HG03439 (cell line): ENCODE results near the gene PIP4K2C.

Experiments
- ATAC-seq: cut with Tn5 transposase; IDR thresholded peaks from one replicate; pipeline ENCODE4 v1.9.1; 2021; ENCODE audit warnings: mild to moderate bottlenecking, moderate library complexity; ENCODE audit not compliant: unreplicated experiment

The PIP4K2C gene

GRCh38 chr12:57590864-57591781 is at the start of gene PIP4K2C:
Gene PIP4K2C (plus strand): TSS chr12:57591192. CDS start chr12:57591290, 98 bp downstream.
- peak; percentile 91 for ATAC-seq

- no peak for ATAC-seq
These were observed 49.3 kb upstream of the PIP4K2C start for GRCh38 chr12:57541717-57542116.

GRCh38 chr12:57543581-57543980 is 47.4 kb upstream of the PIP4K2C start:
- ATAC-seq = no peak

DNA sequence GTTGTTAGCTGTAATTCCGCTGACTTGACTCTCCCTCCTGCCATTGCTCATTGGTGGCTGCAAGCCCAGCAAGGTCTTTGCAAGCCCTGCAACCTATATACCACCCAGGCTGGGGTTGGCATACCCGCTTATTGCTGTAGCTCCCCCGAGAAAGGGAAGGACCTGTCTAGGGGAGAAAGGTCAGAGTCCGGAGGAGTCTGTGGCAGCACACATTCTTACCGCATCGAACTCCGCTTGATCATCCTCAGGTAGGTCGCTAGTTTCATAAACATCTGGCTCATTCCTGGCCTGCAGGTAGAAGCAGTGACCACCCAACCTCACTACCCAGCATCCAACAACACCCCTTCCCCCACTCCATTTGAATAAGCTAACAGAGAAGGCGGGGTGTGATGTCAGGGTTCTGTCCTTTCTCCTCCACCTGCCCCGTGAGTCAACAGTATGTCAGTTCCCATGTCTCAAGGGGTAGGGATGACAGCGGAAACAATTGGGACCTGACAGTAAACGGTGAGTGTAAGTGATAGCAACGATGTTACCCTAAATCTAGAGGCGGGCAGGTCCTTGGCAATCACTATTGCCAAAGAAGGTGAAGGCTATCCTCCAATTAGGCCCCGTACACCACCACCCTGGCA is 45.1 kb upstream of the PIP4K2C start:
- ATAC-seq = no peak

- ATAC-seq = peak; percentile 98
These were observed 44.3 kb upstream of the PIP4K2C start, which contains the start of gene DCTN2 for GRCh38 chr12:57546438-57547287. Gene DCTN2 (minus strand): TSS chr12:57547192. CDS start chr12:57547063, 129 bp downstream.

GRCh38 chr12:57547288-57548012 is 43.5 kb upstream of the PIP4K2C start:
- no peak for ATAC-seq

DNA sequence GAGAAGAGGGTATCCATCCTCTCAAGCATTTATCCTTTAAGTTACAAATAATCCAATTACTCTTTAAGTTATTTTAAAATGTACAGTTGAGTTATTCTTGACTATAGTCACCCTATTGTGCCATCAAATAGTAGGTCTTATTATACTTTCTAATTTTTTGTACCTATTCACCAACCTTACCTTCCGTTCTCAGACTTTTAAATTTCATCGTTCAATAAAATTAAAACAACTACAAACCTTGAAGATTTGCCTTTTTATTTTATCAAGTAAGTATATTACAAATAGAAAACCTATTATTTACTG is 43.0 kb upstream of the PIP4K2C start:
- no peak for ATAC-seq

GRCh38 chr12:57548488-57548887 is 42.5 kb upstream of the PIP4K2C start:
- ATAC-seq = no peak

DNA sequence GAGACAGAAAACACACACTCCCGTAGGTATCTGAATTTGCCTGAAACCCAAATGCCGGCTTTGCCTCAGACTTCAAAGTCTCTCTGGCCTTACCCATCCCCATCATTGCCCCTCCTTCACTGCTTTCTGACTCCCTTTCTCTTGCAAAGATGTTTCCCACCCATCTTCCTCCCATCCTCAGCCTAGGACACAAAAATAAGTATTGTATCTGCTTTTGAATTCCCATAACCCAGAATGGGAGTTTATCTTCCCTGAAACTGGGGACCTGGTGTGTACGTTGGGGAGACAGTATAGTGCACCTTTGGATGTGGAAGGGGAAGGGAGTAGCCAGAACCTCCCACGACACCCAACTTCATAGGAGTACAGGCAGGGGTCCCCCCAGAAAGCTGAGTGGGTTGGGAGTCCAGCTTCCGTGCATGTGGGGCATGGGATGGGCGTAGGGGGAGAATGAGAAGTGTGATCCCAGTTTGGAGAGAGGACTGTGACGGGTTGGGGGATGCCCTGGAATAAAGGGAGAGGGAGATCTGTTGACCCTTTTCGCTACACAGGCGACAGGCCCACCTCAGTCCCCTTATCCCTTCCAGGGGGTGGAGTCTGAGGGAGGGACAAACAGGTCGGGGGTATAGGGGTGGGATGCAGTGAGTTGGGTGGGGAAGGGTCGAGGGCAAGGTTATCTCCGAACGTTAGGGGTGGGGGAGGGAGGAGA is 41.6 kb upstream of the PIP4K2C start:
- ATAC-seq = no peak

DNA sequence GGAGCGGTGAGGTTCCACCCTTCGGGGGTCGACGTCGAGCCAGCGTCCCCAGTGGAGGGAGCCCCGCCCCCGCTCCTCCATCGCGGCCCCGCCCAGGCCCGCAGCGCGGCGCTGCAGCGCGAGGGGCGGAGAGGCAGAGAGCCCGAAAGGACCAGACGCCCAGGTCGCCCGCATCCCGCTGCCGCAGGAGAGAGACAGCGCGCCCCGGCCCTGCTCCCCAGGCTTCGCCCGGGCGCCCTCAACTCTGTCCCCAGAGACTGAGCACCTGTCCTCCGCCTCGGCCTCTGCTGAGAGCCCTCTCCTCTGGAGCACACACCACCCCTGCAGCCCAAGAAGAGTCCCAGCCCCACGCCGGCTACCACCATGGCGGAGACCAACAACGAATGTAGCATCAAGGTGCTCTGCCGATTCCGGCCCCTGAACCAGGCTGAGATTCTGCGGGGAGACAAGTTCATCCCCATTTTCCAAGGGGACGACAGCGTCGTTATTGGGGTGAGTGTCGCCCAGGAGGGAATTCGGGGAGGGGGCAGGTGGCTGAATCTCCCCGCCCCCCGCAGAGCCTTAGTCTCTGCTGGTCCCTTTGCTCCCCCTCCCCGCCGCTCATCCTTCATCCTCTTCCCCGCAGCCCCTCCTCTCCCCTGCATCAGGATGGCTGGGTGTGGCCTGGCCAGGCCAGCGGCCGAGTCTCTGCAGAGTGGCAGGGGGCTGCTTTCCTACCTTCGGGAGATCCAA is 40.9 kb upstream of the PIP4K2C start, which contains the start of gene KIF5A:
KIF5A (plus strand) TSS at position 136 of the 732 bp plus-strand sequence; CDS start at position 364, 228 bp downstream.
- ATAC-seq = no peak

DNA sequence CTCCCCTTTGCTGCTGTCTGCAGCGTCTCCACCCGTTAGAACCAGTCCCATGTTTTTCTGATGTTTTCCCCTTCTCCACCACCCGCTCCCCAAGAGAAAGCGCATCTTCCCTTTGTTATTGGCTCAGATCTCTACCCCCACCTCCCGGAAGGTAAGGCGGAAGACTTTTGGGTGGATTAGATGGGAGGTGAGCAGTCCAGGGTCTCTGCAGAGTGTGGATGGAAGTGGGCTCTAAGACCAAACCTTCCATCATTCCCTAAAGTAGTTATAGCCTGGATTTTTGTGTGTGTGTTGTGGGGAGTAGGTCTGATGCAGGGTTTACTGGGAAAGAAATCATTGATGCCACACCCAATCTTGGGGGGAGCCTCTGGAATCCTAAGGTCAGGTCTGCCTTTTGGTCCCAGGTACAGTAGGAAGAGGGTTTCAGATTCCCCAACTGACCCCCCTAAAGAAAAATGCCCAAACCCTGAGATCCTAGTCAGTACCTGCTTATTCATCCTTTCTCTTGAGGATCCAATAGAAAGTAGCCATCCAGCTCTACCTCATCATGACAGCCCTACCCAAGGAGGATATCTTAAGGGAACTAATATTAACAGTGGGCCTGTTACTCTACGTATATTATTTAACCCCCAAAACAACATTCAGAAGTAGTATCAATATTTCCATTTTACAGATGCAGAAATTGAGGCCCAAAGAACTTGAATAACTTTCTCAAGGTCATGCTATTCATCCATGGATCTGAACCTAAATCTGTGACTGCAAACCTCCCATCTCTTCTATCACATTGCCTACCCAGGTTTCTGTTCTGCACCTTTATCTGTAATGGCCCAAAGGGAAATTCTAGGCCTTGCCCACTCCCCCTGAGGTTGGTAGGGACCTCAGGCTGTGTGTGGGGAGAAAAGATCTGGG is 40.1 kb upstream of the PIP4K2C start:
- ATAC-seq = no peak

- ATAC-seq = no peak
These were observed 39.2 kb upstream of the PIP4K2C start for GRCh38 chr12:57551637-57552305.

GRCh38 chr12:57552306-57552651 is 38.7 kb upstream of the PIP4K2C start:
- no peak for ATAC-seq

- no peak for ATAC-seq
These were observed 38.1 kb upstream of the PIP4K2C start for GRCh38 chr12:57552835-57553313.

GRCh38 chr12:57553343-57554202 is 37.4 kb upstream of the PIP4K2C start:
- no peak for ATAC-seq

- no peak for ATAC-seq
These were observed 36.5 kb upstream of the PIP4K2C start for GRCh38 chr12:57554453-57554852.

- ATAC-seq = no peak
These were observed 36.1 kb upstream of the PIP4K2C start for GRCh38 chr12:57554897-57555296.
